Measurements from ENCODE around the gene MYLK4. TPM values are rescaled to one million over a fixed set of nuclear protein-coding genes. Genes with fewer than 3 reads are reported as not detected.

MYLK4 gene
- total and polyA plus RNA-seq, 2 of the 13 experiments (the other 11 are each of a cell fraction or from before 2014, with no cell fraction given) = 0.26 to 0.29 TPM

DNA sequence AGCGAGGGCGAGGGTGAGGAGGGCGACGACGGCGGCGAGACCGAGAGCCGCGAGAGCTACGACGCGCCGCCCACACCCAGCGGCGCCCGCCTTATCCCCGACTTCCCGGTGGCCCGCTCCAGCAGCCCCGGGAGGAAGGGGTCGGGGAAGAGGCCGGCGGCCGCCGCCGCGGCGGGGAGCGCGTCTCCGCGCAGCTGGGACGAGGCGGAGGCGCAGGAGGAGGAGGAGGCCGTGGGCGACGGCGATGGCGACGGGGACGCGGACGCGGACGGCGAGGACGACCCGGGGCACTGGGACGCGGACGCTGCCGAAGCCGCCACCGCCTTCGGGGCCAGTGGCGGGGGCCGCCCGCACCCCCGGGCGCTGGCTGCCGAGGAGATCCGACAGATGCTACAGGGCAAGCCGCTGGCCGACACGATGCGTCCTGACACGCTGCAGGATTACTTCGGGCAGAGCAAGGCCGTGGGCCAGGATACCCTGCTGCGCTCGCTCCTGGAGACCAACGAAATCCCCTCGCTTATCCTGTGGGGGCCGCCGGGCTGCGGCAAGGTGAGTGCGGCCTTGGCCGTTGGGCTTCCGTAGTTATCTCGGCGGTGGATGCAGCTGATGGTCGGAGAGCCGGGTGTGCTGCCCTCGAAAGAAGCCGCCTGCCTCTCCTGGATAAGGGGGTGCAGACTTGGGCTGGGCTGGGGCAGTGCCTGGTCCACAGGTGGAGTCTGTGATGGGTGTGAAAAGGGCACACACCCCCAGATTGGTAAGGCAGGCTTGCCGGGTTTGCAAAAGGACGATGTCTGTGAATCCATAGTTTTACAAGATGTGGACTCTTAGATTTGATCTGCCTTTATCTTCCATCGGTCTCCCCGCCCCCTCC lies 15.4 kb upstream of the MYLK4 start (continued):
- TF ChIP-seq, protein P1, sequence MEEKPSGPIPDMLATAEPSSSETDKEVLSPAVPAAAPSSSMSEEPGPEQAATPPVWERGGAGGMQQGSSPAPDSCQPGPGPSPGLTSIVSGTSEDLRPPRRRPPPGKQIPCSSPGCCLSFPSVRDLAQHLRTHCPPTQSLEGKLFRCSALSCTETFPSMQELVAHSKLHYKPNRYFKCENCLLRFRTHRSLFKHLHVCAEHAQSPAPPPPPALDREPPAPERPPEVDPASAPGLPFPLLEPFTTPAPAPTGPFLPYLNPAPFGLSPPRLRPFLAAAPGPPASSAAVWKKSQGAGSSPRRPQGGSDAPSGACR (CRISPR knock-in tag; IDR thresholded peaks at IDR 0.05) = peak; percentile 56; the same call in 1 of the 2 replicates
- peak; percentile 80 for TF ChIP-seq AGO2 (optimal IDR thresholded peaks at IDR 0.05; ENCODE audit: low read depth, low read length)
- TF ChIP-seq, protein P2, sequence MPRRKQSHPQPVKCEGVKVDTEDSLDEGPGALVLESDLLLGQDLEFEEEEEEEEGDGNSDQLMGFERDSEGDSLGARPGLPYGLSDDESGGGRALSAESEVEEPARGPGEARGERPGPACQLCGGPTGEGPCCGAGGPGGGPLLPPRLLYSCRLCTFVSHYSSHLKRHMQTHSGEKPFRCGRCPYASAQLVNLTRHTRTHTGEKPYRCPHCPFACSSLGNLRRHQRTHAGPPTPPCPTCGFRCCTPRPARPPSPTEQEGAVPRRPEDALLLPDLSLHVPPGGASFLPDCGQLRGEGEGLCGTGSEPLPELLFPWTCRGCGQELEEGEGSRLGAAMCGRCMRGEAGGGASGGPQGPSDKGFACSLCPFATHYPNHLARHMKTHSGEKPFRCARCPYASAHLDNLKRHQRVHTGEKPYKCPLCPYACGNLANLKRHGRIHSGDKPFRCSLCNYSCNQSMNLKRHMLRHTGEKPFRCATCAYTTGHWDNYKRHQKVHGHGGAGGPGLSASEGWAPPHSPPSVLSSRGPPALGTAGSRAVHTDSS (CRISPR knock-in tag; conservative IDR thresholded peaks at IDR 0.05) = no peak
- peak; percentile 46; the same call in 1 of the 2 replicates for TF ChIP-seq SNAI1 (CRISPR knock-in tag; IDR thresholded peaks at IDR 0.05; ENCODE audit: borderline replicate concordance)
- TF ChIP-seq ZNF747 (CRISPR knock-in tag; IDR thresholded peaks at IDR 0.05; ENCODE audit: borderline replicate concordance) = 0 out of 2 replicates have a peak, but pooled peaks have one; percentile 27
- peak; percentile 67; the same call in 1 of the 2 replicates for TF ChIP-seq NRL (CRISPR knock-in tag; IDR thresholded peaks at IDR 0.05; ENCODE audit: borderline replicate concordance)
- no peak for TF ChIP-seq ZNF816 (CRISPR knock-in tag; IDR thresholded peaks at IDR 0.05; ENCODE audit: borderline replicate concordance)
- TF ChIP-seq, protein P3, sequence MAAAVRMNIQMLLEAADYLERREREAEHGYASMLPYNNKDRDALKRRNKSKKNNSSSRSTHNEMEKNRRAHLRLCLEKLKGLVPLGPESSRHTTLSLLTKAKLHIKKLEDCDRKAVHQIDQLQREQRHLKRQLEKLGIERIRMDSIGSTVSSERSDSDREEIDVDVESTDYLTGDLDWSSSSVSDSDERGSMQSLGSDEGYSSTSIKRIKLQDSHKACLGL (CRISPR knock-in tag; IDR thresholded peaks at IDR 0.05) = peak; percentile 78
- TF ChIP-seq POLR2A (IDR thresholded peaks at IDR 0.05; ENCODE audit: insufficient read depth in 1 of 2, low read depth in 2 of 2, low read length in 2 of 2) = peak in 1 of 2 experiments; percentile 28; a peak in 1 of 4 replicates
- TF ChIP-seq ZNF274 (CRISPR knock-in tag; IDR thresholded peaks at IDR 0.05) = peak; percentile 25; the same call in 1 of the 2 replicates
- peak; percentile 33; the same call in 1 of the 2 replicates for TF ChIP-seq GATAD1 (CRISPR knock-in tag; IDR thresholded peaks at IDR 0.05)
- TF ChIP-seq ZNF839 (CRISPR knock-in tag; IDR thresholded peaks at IDR 0.05; ENCODE audit: borderline replicate concordance) = peak; percentile 75; the same call in 1 of the 2 replicates
- TF ChIP-seq, protein P4, sequence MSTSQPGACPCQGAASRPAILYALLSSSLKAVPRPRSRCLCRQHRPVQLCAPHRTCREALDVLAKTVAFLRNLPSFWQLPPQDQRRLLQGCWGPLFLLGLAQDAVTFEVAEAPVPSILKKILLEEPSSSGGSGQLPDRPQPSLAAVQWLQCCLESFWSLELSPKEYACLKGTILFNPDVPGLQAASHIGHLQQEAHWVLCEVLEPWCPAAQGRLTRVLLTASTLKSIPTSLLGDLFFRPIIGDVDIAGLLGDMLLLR (CRISPR knock-in tag; IDR thresholded peaks at IDR 0.05) = peak; percentile 19; the same call in 1 of the 2 replicates
- peak in 1 of 2 experiments; percentile 82; a peak in 1 of 4 replicates for TF ChIP-seq KLF16 (CRISPR knock-in tag; IDR thresholded peaks at IDR 0.05)
- no peak for TF ChIP-seq JUND (CRISPR knock-in tag; IDR thresholded peaks at IDR 0.05)
- TF ChIP-seq CC2D1A (CRISPR knock-in tag; IDR thresholded peaks at IDR 0.05) = no peak
- TF ChIP-seq SKI (IDR thresholded peaks at IDR 0.05; ENCODE audit: partially characterized antibody) = peak; percentile 19
- 0 out of 2 replicates have a peak, but pooled peaks have one; percentile 46 for TF ChIP-seq ZNF749 (CRISPR knock-in tag; IDR thresholded peaks at IDR 0.05; ENCODE audit: borderline replicate concordance)
- TF ChIP-seq MEF2D (CRISPR knock-in tag; IDR thresholded peaks at IDR 0.05) = peak; percentile 69; the same call in 1 of the 2 replicates
- TF ChIP-seq HMG20B (CRISPR knock-in tag; conservative IDR thresholded peaks at IDR 0.05) = no peak
- peak; percentile 84 for TF ChIP-seq ZNF788 (CRISPR knock-in tag; IDR thresholded peaks at IDR 0.05; ENCODE audit: borderline replicate concordance)
- TF ChIP-seq ZNF20 (CRISPR knock-in tag; IDR thresholded peaks at IDR 0.05) = peak; percentile 78; the same call in 1 of the 2 replicates
- TF ChIP-seq ZNF235 (CRISPR knock-in tag; IDR thresholded peaks at IDR 0.05; ENCODE audit: borderline replicate concordance) = peak; percentile 48; the same call in 1 of the 2 replicates
- 0 out of 2 replicates have a peak, but pooled peaks have one; percentile 67 for TF ChIP-seq FIP1L1 (IDR thresholded peaks at IDR 0.05; ENCODE audit: borderline replicate concordance, insufficient read depth, low read depth, low read length)
- no peak for TF ChIP-seq ZNF101 (CRISPR knock-in tag; IDR thresholded peaks at IDR 0.05; ENCODE audit: borderline replicate concordance, low read depth)
- TF ChIP-seq BORCS8-MEF2B (CRISPR knock-in tag; IDR thresholded peaks at IDR 0.05) = no peak; the same call in 1 of the 2 replicates

Data from HepG2 (cell line).